GM12873 (cell line): ENCODE data around the gene AUNIP.
A peak's percentile ranks its signal among the peaks of the same experiment; 100 is the strongest.

Source experiments
- CTCF ChIP-seq: IDR thresholded peaks from 2 replicates; pipeline ENCODE4 v1.5.1; 2012; ENCODE audit warnings: low read depth, mild to moderate bottlenecking, moderate library complexity, low read length, control low read depth; ENCODE audit not compliant: insufficient read depth; ENCODE audit errors: missing control alignments

AUNIP gene

DNA sequence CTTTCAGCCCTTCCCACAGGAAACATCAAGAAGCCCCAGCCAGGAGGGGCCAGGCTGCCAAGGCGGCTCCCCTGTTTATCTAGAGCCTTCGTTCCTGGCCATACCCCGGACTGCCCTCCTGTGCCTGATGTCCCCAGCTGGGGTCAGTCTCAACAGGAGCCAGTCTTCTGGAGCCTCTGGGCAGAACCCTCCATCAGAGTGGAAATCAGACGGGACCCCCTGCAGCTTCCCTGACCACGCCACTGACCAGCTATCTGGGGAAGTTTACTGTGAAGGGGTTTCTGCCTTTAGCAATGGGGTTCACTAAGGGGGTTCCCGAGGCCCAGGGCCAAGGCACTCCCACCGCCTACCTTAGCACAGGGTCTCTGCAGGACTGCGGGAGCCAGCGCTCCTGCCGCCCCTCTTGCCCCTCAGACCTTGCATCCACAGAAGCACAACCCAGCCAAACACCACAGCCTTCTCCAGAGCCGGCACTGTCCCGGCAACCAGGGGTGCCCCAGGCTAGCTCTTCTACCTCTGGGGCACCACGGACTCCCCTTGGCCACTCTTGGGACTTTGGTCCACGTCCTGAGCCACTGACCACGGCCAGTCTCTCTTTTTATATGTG, 43.0 kb downstream of the AUNIP start:
- no peak for TF ChIP-seq CTCF

- no peak for TF ChIP-seq CTCF
These were observed 43.8 kb downstream of the AUNIP start for GRCh38 chr1:25815208-25816111.

DNA sequence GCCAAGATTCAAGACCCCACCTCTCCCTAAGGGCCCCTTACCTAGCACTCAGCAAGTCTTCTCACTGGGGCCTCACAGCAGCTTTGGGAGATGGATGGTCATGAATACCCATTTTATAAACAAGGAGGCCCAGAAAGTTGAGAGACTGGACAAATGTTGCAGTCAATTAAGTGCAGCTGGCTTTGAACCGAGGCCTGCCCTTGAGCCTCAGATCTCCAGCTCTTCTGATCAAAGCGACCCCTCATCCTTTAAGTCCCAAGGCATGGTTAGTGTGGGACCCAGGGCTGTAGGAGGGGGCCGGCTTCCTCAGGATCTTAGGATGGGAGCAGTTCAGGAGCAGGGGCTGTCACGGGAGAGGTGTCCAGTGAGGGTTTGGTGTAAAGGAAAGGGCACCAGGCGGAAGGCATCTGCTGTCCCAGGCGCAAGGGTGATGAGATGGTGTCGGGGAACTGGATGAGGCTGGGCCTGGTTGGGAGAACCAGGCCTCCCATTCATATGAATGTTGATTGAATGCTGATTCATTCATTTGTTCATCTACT, 44.6 kb downstream of the AUNIP start:
- no peak for TF ChIP-seq CTCF

GRCh38 chr1:25813734-25814471, 45.4 kb downstream of the AUNIP start:
- peak; percentile 37 for TF ChIP-seq CTCF

DNA sequence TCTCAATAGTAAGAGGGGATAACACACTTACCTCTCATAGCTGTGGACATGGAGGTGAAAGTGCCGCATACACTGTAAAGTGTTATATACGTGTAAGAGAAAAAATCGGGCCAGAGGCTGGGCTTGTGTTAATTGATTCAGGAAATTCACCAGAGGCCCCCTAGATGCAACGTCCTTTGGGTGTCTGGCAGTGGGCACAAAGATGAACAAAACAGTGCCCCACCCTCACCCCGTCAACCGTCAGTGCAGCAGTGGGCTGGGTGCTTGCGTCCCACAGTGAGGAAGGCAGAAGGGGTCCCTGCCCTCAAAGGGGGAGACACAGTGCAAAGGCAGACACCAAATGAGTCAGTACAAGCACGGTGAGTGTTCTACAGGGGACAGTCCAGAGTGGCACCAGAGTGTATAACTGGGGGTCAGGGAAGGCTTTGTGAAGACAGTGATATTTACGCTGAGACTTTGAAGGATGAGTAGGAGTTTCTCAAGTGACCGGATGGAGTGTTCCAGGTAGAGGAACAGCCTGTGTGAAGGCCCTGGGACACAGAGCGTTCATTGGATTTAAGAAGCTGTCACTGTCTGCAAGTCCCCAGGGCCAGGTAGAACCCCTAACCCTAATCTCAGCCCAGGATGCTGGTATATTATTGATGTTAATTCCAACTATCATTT, 46.1 kb downstream of the AUNIP start:
- TF ChIP-seq CTCF, result no peak

GRCh38 chr1:25811384-25812082, 47.7 kb downstream of the AUNIP start:
- no peak for TF ChIP-seq CTCF
